ENCODE results near the gene ACTR2. TPM values are rescaled to one million over a fixed set of nuclear protein-coding genes. Genes with fewer than 3 reads are reported as not detected.
"Not testable (repeated sequence)": the region's sequence is repeated elsewhere in the genome, so short reads cannot be mapped to it uniquely, and the experiment has no call there.

Gene ACTR2
- total RNA-seq, 2 donors from 2014 or later: 218 to 220 TPM

GRCh38 chr2:65220432-65221131 lies 7.0 kb upstream of the ACTR2 start:
- no peak for DNase-seq (ENCODE audit: low spot score)

GRCh38 chr2:65221275-65221674 lies 6.4 kb upstream of the ACTR2 start:
- intact Hi-C loops (cut with DNase I); DNase-seq (ENCODE audit: low spot score): not testable (repeated sequence)

More at GRCh38 chr2:65220432-65221131, 7.0 kb upstream of the ACTR2 start:
- intact Hi-C loops (cut with DNase I): no loop called here

DNA sequence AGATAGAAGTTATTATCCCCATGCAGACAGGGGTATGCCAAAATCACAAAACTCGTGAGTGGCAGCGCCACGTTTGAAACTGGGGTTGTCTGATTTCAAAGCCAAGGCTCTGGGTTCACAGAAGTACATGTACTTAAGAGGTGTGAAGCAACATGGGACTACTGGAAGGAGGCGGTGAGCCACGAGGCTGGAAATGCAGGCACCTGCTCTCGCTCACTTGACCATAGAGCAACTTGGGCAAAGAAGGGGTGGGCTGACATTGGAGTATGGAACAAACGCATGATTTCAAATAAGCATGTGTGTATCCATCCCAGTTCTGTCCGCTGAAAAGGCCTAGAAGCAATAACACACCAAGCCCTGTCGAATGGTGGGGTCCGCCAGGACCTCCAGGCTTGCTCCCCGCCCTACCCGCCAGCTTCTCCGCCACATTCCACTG lies 593 bp upstream of the ACTR2 start:
- intact Hi-C loops (cut with DNase I): no loop called here
- no peak for DNase-seq (ENCODE audit: low spot score)

DNA sequence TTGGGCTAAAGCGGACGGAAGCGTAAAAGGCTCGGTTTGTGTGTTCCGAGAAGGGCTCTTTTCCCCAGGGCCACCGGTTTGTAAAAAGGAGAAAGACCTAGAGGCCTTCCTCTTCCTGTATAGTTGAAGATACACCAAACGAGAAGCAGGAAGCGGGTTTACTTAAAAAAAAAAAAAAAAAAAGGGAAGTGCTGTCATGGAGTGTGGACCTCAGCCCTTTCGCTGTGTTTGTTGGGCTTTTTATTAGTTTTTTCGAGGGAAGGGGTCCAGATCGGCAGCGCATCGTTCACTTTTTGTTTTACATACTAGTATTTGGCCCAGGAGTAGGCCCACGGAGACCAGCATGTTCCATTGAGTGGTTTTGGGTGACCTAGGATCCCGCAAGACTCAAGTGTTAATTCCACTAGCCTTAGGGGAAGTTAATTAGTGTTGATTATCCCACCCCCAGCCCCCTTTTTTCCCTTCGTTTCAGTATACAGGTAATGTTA lies 676 bp downstream of the ACTR2 start:
- no peak for DNase-seq (ENCODE audit: low spot score)
- intact Hi-C loops (cut with DNase I): no loop called here

- intact Hi-C loops (cut with DNase I): no loop called here
These were observed 3.5 kb downstream of the ACTR2 start for GRCh38 chr2:65231121-65231520.

GRCh38 chr2:65231892-65232477 lies 4.4 kb downstream of the ACTR2 start:
- no peak for DNase-seq (ENCODE audit: low spot score)
- intact Hi-C loops (cut with DNase I): no loop called here

More at GRCh38 chr2:65231121-65231520, 3.5 kb downstream of the ACTR2 start:
- DNase-seq (ENCODE audit: low spot score): no peak

GRCh38 chr2:65232636-65233035 lies 5.0 kb downstream of the ACTR2 start:
- no peak for DNase-seq (ENCODE audit: low spot score)
- intact Hi-C loops (cut with DNase I): no loop called here

- intact Hi-C loops (cut with DNase I): no loop called here
- DNase-seq (ENCODE audit: low spot score): no peak
These were observed 13.0 kb downstream of the ACTR2 start for GRCh38 chr2:65240657-65241056.

DNA sequence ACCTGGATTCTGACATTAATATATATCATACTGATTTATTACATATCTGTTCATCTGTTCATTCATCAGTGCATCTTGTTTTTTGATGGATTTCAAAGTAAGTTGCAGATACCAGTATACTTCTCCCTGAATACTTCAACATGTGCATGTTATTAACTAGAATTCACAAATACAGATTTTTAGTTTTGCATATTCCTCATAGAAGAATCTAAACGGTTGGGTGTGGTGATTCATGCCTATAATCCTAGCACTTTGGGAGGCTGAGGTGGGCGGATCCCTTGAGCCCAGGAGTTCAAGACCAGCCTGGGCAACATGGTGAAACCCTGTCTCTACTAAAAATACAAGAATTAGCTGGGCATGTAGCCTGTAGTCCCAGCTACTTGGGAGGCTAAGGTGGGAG lies 16.8 kb downstream of the ACTR2 start:
- DNase-seq (ENCODE audit: low spot score); intact Hi-C loops (cut with DNase I): not testable (repeated sequence)

DNA sequence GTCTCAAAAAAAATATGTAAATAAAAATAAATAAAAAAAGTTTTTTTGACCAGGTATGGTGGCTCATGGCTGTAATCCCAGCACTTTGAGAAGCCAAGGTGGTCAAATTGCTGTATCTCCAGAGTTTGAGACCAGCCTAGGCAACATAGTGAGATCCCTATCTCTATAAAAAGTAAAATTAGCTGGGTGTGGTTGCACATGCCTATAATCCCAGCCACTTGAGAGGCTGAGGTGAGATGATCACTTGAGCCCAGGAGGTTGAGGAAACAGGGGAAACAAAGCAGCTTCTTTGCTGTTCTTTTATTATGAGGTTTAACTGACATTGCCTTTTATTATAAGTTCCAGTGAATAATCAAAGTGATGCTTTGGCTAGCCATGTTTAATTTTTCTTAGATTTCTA lies 25.0 kb downstream of the ACTR2 start:
- no peak for DNase-seq (ENCODE audit: low spot score)
- intact Hi-C loops (cut with DNase I): no loop called here

GRCh38 chr2:65255356-65255755 lies 27.7 kb downstream of the ACTR2 start:
- intact Hi-C loops (cut with DNase I): no loop called here
- no peak for DNase-seq (ENCODE audit: low spot score)

- intact Hi-C loops (cut with DNase I): no loop called here
These were observed 28.4 kb downstream of the ACTR2 start for GRCh38 chr2:65256054-65256453.

DNA sequence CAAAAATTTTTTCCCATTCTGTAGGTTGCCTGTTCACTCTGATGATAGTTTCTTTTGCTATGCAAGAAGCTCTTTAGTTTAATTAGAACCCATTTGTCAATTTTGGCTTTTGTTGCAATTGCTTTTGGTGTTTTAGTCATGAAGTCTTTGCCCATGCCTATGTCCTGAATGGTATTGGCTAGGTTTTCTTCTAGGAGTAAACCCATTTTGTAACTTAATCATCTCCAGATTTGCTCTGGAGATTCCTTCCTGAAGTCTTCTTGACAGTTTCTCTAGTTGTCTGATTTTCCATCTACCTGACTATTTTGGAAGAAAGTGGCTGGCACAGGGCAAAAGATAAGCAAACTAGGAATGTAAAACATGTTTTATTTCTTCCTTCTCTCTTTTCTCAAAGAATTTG lies 30.2 kb downstream of the ACTR2 start:
- DNase-seq (ENCODE audit: low spot score); intact Hi-C loops (cut with DNase I): not testable (repeated sequence)

More at GRCh38 chr2:65256054-65256453, 28.4 kb downstream of the ACTR2 start:
- DNase-seq (ENCODE audit: low spot score): no peak

DNA sequence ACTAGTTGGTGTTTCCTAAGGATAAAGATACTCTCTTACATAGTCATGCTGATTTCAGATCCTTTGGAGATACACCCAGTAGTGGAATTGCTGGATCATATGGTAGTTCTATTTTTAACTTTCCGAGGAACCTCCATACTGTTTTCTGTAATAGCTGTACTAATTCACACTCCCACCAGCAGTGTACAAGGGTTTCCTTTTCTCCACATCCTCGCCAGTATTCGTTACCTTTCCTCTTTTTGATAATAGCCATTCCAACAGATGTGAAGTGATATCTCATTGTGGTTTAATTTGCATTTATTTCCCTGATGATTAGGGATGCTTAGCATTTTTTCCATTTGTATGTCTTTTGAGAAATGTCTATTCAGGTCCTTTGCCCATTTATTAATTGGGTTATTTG lies 34.0 kb downstream of the ACTR2 start:
- no peak for DNase-seq (ENCODE audit: low spot score)
- intact Hi-C loops (cut with DNase I): loop anchor here in 1 of 2 donors (10.0 kb wide), 1 partner anchor 293 kb away; no protein-coding TSS in a partner anchor

GRCh38 chr2:65263262-65263661 lies 35.6 kb downstream of the ACTR2 start:
- intact Hi-C loops (cut with DNase I): loop anchor here in 1 of 2 donors (10.0 kb wide), 1 partner anchor 292 kb away; no protein-coding TSS in a partner anchor
- no peak for DNase-seq (ENCODE audit: low spot score)

DNA sequence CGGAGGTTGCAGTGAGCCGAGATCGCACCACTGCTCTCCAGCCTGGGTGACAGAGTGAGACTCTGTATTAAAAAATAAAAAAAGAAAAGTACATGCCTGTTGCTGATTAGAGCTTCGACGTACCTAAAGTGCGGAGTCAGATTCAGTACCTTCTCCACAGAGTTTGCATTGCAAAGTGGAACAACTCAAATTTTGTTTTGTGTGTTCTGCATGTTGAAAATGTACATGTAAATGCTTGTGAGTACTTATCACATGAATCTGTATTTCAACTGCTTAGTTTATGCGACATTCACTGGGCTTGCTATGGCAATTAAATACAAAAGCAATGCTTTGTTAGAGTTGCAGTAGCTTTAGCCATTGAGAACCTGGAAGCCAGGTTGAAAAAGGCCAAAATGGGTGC lies 36.4 kb downstream of the ACTR2 start:
- intact Hi-C loops (cut with DNase I): loop anchor here in 1 of 2 donors (10.0 kb wide), 1 partner anchor 291 kb away; no protein-coding TSS in a partner anchor
- DNase-seq (ENCODE audit: low spot score): no peak

DNA sequence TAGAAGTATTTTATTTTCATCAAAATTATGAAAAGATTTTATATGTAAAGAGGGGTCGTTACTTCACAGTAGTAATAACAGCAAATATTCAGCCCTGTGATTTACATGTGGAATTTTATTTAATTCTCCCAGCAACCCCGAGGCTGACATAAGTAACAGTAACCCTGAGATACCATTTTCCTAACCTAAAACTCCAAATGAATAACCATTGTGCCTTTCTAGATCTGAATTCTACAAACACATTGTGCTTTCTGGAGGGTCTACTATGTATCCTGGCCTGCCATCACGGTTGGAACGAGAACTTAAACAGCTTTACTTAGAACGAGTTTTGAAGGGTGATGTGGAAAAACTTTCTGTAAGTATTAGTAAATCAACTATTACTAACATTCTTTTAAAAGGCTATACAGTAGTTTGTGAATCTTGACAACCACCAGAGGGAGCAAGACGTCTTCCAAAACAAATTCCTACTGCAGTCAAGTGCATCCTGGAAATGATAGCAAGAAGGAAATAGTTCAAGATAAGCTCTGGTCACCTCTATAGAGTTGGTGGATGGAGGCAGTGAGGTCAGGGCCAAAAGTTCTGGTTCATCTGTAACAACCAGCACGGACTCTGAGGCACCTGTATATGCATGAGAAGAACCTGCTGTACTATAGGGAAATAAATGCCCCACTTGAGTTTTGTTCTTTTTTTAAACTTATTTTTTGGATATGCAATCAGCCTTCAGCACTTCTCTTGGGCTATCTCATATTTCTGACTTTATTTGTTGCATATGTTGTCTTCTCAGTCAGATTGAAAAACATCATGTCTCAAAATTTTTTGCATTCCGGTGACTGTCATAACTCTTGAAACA lies 37.4 kb downstream of the ACTR2 start:
- intact Hi-C loops (cut with DNase I): loop anchor here (5.0 to 10.0 kb wide), 2 partner anchors 287 to 290 kb away; no protein-coding TSS in a partner anchor
- no peak for DNase-seq (ENCODE audit: low spot score)

DNA sequence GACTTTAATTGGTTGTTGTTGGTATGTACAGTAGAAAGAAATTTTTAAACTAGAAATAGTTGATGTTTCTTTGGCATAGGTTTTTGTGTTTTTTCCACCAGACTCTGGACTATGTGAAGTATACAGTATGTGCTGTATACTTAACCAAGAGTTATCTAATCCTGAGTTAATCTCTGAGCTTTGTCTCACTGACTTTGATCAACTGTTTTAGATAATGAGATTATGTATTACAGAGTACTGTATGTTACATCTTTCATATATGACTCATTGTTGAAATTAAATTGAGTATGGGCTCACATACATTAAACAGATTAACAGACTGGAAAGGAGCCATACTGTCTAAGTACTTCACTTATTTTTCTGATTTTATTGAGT lies 38.0 kb downstream of the ACTR2 start:
- intact Hi-C loops (cut with DNase I): loop anchor here (5.0 to 10.0 kb wide), 2 partner anchors 287 to 289 kb away; no protein-coding TSS in a partner anchor
- no peak for DNase-seq (ENCODE audit: low spot score)

DNA sequence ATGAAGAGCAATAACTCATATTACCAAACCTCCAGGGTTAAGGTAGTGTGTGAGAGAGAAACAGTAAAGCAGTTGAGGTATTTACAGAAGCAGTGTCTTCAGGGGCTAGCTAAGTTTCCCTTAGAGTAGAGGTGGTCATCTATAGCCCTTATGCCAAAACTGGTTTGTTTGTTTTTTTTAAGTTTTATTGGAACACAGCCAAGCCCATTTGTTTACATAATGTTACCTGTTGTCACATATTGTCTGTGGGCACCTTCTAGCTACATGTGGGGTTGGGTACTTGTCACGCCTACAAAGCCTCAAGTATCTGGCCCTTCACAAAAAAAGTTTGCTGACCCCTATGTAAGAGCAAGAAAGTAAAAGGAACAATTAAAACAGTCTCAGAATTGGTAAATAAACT lies 39.4 kb downstream of the ACTR2 start:
- no peak for DNase-seq (ENCODE audit: low spot score)
- intact Hi-C loops (cut with DNase I): loop anchor here (5.0 to 10.0 kb wide), 2 partner anchors 285 to 288 kb away; no protein-coding TSS in a partner anchor

All from posterior vena cava (tissue), 2 donors.